Neural cell (in vitro differentiated cells): ENCODE results near the gene PRDX4. TPM values are rescaled to one million over a fixed set of nuclear protein-coding genes. Genes with fewer than 3 reads are reported as not detected.

Source experiments
- H2AFZ ChIP-seq: fragments of 200-600, 300-800 bp; sonication (generic), shearing (Covaris generic); 2 replicates; pipeline ENCODE4 v1.6.0; 2014; ENCODE audit warnings: low read depth, mild to moderate bottlenecking, antibody characterized with exemption, low read length, moderate library complexity
- H3F3A ChIP-seq: fragments of 200-600 bp; shearing (Covaris generic); 2 replicates; pipeline ENCODE4 v1.6.1; 2016; ENCODE audit warnings: mild to moderate bottlenecking, moderate library complexity, mixed read lengths, antibody characterized with exemption, low read length; ENCODE audit not compliant: insufficient read depth, poor library complexity, severe bottlenecking
- H3K27ac ChIP-seq: fragments of 200-600, 300-800 bp; sonication (generic), shearing (Covaris generic); 2 replicates; pipeline ENCODE4 v1.5.1; 2014; ENCODE audit warnings: mild to moderate bottlenecking, low read length, moderate library complexity
- H3K27me3 ChIP-seq: fragments of 300-800, 200-600 bp; sonication (generic), shearing (Covaris generic); 2 replicates; pipeline ENCODE4 v1.6.0; 2014; ENCODE audit warnings: mild to moderate bottlenecking, low read depth, low read length, moderate library complexity; ENCODE audit not compliant: insufficient read depth
- H3K36me3 ChIP-seq: fragments of 300-800, 200-600 bp; sonication (generic), shearing (Covaris generic); 2 replicates; pipeline ENCODE4 v1.5.1; 2014; ENCODE audit warnings: mild to moderate bottlenecking, antibody characterized with exemption, low read length, moderate library complexity; ENCODE audit not compliant: insufficient read depth
- H3K4me2 ChIP-seq: fragments of 300-800, 200-600 bp; sonication (generic), shearing (Covaris generic); 2 replicates; pipeline ENCODE4 v1.6.0; 2014; ENCODE audit warnings: mild to moderate bottlenecking, low read length
- H3K4me3 ChIP-seq: fragments of 300-800, 200-600 bp; sonication (generic), shearing (Covaris generic); 2 replicates; pipeline ENCODE4 v1.5.1; 2014; ENCODE audit warnings: mild to moderate bottlenecking, low read length, moderate library complexity
- H3K79me2 ChIP-seq: fragments of 200-600 bp; shearing (Covaris generic); replicated peaks from 2 replicates; pipeline ENCODE4 v1.6.0; 2014; ENCODE audit warnings: mild to moderate bottlenecking, low read length, moderate library complexity; ENCODE audit not compliant: insufficient read depth
- H3K9ac ChIP-seq: fragments of 300-800, 200-600 bp; sonication (generic), shearing (Covaris generic); 2 replicates; pipeline ENCODE4 v1.6.1; 2016; ENCODE audit warnings: mild to moderate bottlenecking, low read length, mixed read lengths
- H3K9me2 ChIP-seq: fragments of 200-600 bp; shearing (Covaris generic); 2 replicates; pipeline ENCODE4 v1.6.1; 2016; ENCODE audit warnings: mild to moderate bottlenecking, low read length, mixed read lengths; ENCODE audit not compliant: insufficient read depth
- H3K9me3 ChIP-seq: fragments of 200-600, 300-800 bp; sonication (generic), shearing (Covaris generic); 2 replicates; pipeline ENCODE4 v1.6.1; 2016; ENCODE audit warnings: mild to moderate bottlenecking, mixed run types, low read length, moderate library complexity, mixed read lengths
- H4K20me1 ChIP-seq: fragments of 200-600 bp; shearing (Covaris generic); 2 replicates; pipeline ENCODE4 v1.6.1; 2016; ENCODE audit warnings: mild to moderate bottlenecking, mixed run types; ENCODE audit not compliant: insufficient read depth
- CTCF ChIP-seq: fragments of 450-650 bp; IDR thresholded peaks from 2 replicates; pipeline ENCODE4 v1.5.1; 2014; ENCODE audit warnings: antibody characterized with exemption, mild to moderate bottlenecking, moderate library complexity; ENCODE audit not compliant: poor library complexity, severe bottlenecking
- EP300 ChIP-seq: fragments of 450-650 bp; conservative IDR thresholded peaks from 2 replicates; pipeline ENCODE4 v1.6.1; 2014; ENCODE audit warnings: antibody characterized with exemption, mild to moderate bottlenecking, moderate library complexity; ENCODE audit not compliant: poor library complexity, severe bottlenecking
- EZH2 ChIP-seq: fragments of 200-600, 300-800 bp; shearing (Covaris generic), sonication (generic); IDR thresholded peaks from 2 replicates; pipeline ENCODE4 v1.6.1; 2014; ENCODE audit warnings: antibody characterized with exemption, low read length, borderline replicate concordance, mild to moderate bottlenecking; ENCODE audit not compliant: insufficient read depth, poor library complexity, severe bottlenecking
- MXI1 ChIP-seq: fragments of 450-650 bp; conservative IDR thresholded peaks from 2 replicates; pipeline ENCODE4 v1.6.1; 2014; ENCODE audit warnings: antibody characterized with exemption, mild to moderate bottlenecking; ENCODE audit not compliant: poor library complexity, severe bottlenecking
- POLR2AphosphoS5 ChIP-seq: IDR thresholded peaks from 2 replicates; pipeline ENCODE4 v1.6.1; 2012
- RAD21 ChIP-seq: fragments of 450-650 bp; conservative IDR thresholded peaks from 2 replicates; pipeline ENCODE4 v1.6.1; 2014; ENCODE audit warnings: antibody characterized with exemption, mild to moderate bottlenecking, moderate library complexity
- REST ChIP-seq: IDR thresholded peaks from 2 replicates; pipeline ENCODE4 v1.6.1; 2012; ENCODE audit warnings: borderline replicate concordance
- SMC3 ChIP-seq: fragments of 450-650 bp; conservative IDR thresholded peaks from 2 replicates; pipeline ENCODE4 v1.6.1; 2014; ENCODE audit warnings: antibody characterized with exemption, mild to moderate bottlenecking, moderate library complexity; ENCODE audit not compliant: poor library complexity
- TAF1 ChIP-seq: IDR thresholded peaks from 2 replicates; pipeline ENCODE4 v1.6.1; 2012; ENCODE audit warnings: low read depth
- polyA plus RNA-seq: library from polyadenylated mRNA; depleted of rRNA; stranded (reverse); fragments of >200 nt; gene quantifications from 2 replicates; pipeline ENCODE4 v1.2.3, GENCODE V29; 2014

Gene PRDX4
- polyA plus RNA-seq, 1 donor from 2014 or later, result 83.2 TPM

GRCh38 chrX:23664496-23664895 is 2.8 kb upstream of the PRDX4 start:
- Histone ChIP-seq H2AFZ (no peak overlapping the region), H3F3A (no peaks in the 10 kb centered on the region), H3K4me3 (no peak overlapping the region), H3K9me3 (no peaks in the 10 kb centered on the region), H3K9me2 (no peaks in the 10 kb centered on the region), H3K4me2 (no peak overlapping the region), H4K20me1 (no peaks in the 10 kb centered on the region), H3K79me2 (no peaks in the 10 kb centered on the region), H3K27ac (no peak overlapping the region), H3K36me3 (no peaks in the 10 kb centered on the region), H3K27me3 (no peaks in the 10 kb centered on the region), H3K9ac (no peak overlapping the region)
- TF ChIP-seq RAD21 (no peak), MXI1 (no peak), TAF1 (no peak), POLR2AphosphoS5 (no peak), SMC3 (no peak), REST (no peak), CTCF (no peak), EP300 (no peak), EZH2 (no peak)

- TF ChIP-seq POLR2AphosphoS5, result no peak
- no peak for TF ChIP-seq EP300
- TF ChIP-seq EZH2, result no peak
- no peaks in the 10 kb centered on the region for H3K36me3 ChIP-seq
- no peaks in the 10 kb centered on the region for H3K9me2 ChIP-seq
- H3K27ac ChIP-seq, result no peak overlapping the region
- no peak overlapping the region for H3K9ac ChIP-seq
- no peaks in the 10 kb centered on the region for H3F3A ChIP-seq
- H3K4me3 ChIP-seq, result no peak overlapping the region
- H3K9me3 ChIP-seq, result no peaks in the 10 kb centered on the region
- H3K79me2 ChIP-seq, result no peaks in the 10 kb centered on the region
- H2AFZ ChIP-seq, result no peak overlapping the region
- no peaks in the 10 kb centered on the region for H4K20me1 ChIP-seq
- H3K27me3 ChIP-seq, result no peaks in the 10 kb centered on the region
- no peak overlapping the region for H3K4me2 ChIP-seq
Measured at GRCh38 chrX:23666282-23666681, 1.0 kb upstream of the PRDX4 start.

- H3K27me3 ChIP-seq, result no peaks in the 10 kb centered on the region
- no peak overlapping the region for H3K9ac ChIP-seq
- H3K27ac ChIP-seq, result no peak overlapping the region
- H3K4me2 ChIP-seq, result no peak overlapping the region
- no peak overlapping the region for H2AFZ ChIP-seq
- H4K20me1 ChIP-seq, result no peaks in the 10 kb centered on the region
- no peaks in the 10 kb centered on the region for H3K9me2 ChIP-seq
- no peaks in the 10 kb centered on the region for H3K79me2 ChIP-seq
- no peaks in the 10 kb centered on the region for H3K9me3 ChIP-seq
- peak overlapping the region; percentile 80 for H3K4me3 ChIP-seq
- H3F3A ChIP-seq, result no peaks in the 10 kb centered on the region
- H3K36me3 ChIP-seq, result no peaks in the 10 kb centered on the region
- TF ChIP-seq REST (no peak), EP300 (no peak), MXI1 (no peak), EZH2 (no peak), POLR2AphosphoS5 (no peak), TAF1 (no peak), CTCF (no peak), RAD21 (no peak), SMC3 (no peak)
Measured at GRCh38 chrX:23668335-23668734, 1.0 kb downstream of the PRDX4 start.
